Loucy (cell line): ENCODE results near the gene DCAF11.

ENCODE experiments used
- H2AFZ ChIP-seq: fragments of 200-600 bp; sonication (generic); 2 replicates; pipeline ENCODE4 v1.6.0; 2016; ENCODE audit warnings: antibody characterized with exemption, mild to moderate bottlenecking, low read length, moderate library complexity
- H3F3A ChIP-seq: fragments of 200-600 bp; 2 replicates; pipeline ENCODE4 v1.6.0; 2016; ENCODE audit warnings: antibody characterized with exemption, low read depth, mild to moderate bottlenecking
- H3K27me3 ChIP-seq: fragments of 200-600 bp; sonication (generic); 2 replicates; pipeline ENCODE4 v1.6.1; 2014; ENCODE audit warnings: low read length, mild to moderate bottlenecking; ENCODE audit not compliant: insufficient read depth, poor library complexity, severe bottlenecking
- H3K36me3 ChIP-seq: fragments of 200-600 bp; sonication (generic); 2 replicates; pipeline ENCODE4 v1.6.1; 2016; ENCODE audit warnings: low read length; ENCODE audit not compliant: insufficient read depth
- H3K4me1 ChIP-seq: fragments of 200-600 bp; sonication (generic); 2 replicates; pipeline ENCODE4 v1.5.1; 2014; ENCODE audit warnings: low read length, mild to moderate bottlenecking; ENCODE audit not compliant: insufficient read depth, poor library complexity, severe bottlenecking
- H3K4me2 ChIP-seq: fragments of 200-600 bp; sonication (generic); 2 replicates; pipeline ENCODE4 v1.6.0; 2014; ENCODE audit warnings: antibody characterized with exemption, low read length, low read depth, mild to moderate bottlenecking; ENCODE audit not compliant: poor library complexity, severe bottlenecking
- H3K4me3 ChIP-seq: fragments of 200-600 bp; sonication (generic); 2 replicates; pipeline ENCODE4 v1.5.1; 2014; ENCODE audit warnings: low read length, mild to moderate bottlenecking, mixed read lengths; ENCODE audit not compliant: poor library complexity, severe bottlenecking
- H3K79me2 ChIP-seq: fragments of 200-600 bp; sonication (generic); 2 replicates; pipeline ENCODE4 v1.6.1; 2014; ENCODE audit warnings: low read length; ENCODE audit not compliant: insufficient read depth
- H3K9ac ChIP-seq: fragments of 200-600 bp; sonication (generic); 2 replicates; pipeline ENCODE4 v1.6.0; 2014; ENCODE audit warnings: mild to moderate bottlenecking, low read depth, low read length, moderate library complexity; ENCODE audit not compliant: poor library complexity, severe bottlenecking
- H3K9me2 ChIP-seq: fragments of 200-600 bp; sonication (generic); replicated peaks from 2 replicates; pipeline ENCODE4 v1.6.1; 2016; ENCODE audit warnings: low read depth, low read length, mixed read lengths
- H3K9me3 ChIP-seq: fragments of 200-600 bp; sonication (generic); 2 replicates; pipeline ENCODE4 v1.6.1; 2014; ENCODE audit warnings: mild to moderate bottlenecking, antibody characterized with exemption, low read length, low read depth; ENCODE audit not compliant: insufficient read depth
- H4K20me1 ChIP-seq: fragments of 200-600 bp; sonication (generic); 2 replicates; pipeline ENCODE4 v1.6.0; 2014; ENCODE audit warnings: antibody characterized with exemption, low read length, mild to moderate bottlenecking; ENCODE audit not compliant: insufficient read depth, poor library complexity, severe bottlenecking
- CTCF ChIP-seq: fragments of 200-600 bp; sonication (generic); conservative IDR thresholded peaks from 2 replicates; pipeline ENCODE4 v1.5.1; 2014; ENCODE audit warnings: mild to moderate bottlenecking, antibody characterized with exemption, low read length
- EZH2phosphoT487 ChIP-seq: fragments of 200-600 bp; IDR thresholded peaks from 2 replicates; pipeline ENCODE4 v1.6.1; 2018; ENCODE audit warnings: antibody characterized with exemption, mild to moderate bottlenecking, moderate library complexity, borderline replicate concordance

Gene DCAF11

GRCh38 chr14:24127673-24128072 lies 13.1 kb downstream of the DCAF11 start:
- Histone ChIP-seq H3K9me2 (no peaks in the 10 kb centered on the region), H3F3A (no peaks in the 10 kb centered on the region), H3K9ac (no peak overlapping the region), H3K9me3 (no peaks in the 10 kb centered on the region), H2AFZ (no peak overlapping the region), H3K79me2 (no peaks in the 10 kb centered on the region), H3K4me1 (peaks cover 14% of the 10 kb centered on the region), H3K4me3 (no peak overlapping the region), H3K27me3 (no peaks in the 10 kb centered on the region), H3K36me3 (peaks cover 4% of the 10 kb centered on the region; the same call in 1 of the 2 replicates), H3K4me2 (no peak overlapping the region), H4K20me1 (no peaks in the 10 kb centered on the region)
- no peak for TF ChIP-seq EZH2phosphoT487
- no peak for TF ChIP-seq CTCF

GRCh38 chr14:24129410-24129998 lies 14.9 kb downstream of the DCAF11 start:
- Histone ChIP-seq H3K79me2 (no peaks in the 10 kb centered on the region), H3K4me2 (no peak overlapping the region), H3K9me2 (no peaks in the 10 kb centered on the region), H3K4me3 (no peak overlapping the region), H3K4me1 (peaks cover 15% of the 10 kb centered on the region), H3K9ac (no peak overlapping the region), H3K36me3 (no peaks in the 10 kb centered on the region), H3K27me3 (no peaks in the 10 kb centered on the region), H2AFZ (no peak overlapping the region), H4K20me1 (no peaks in the 10 kb centered on the region), H3K9me3 (no peaks in the 10 kb centered on the region), H3F3A (no peaks in the 10 kb centered on the region)
- TF ChIP-seq CTCF (no peak), EZH2phosphoT487 (no peak)

- Histone ChIP-seq H3K27me3 (no peaks in the 10 kb centered on the region), H3K4me3 (no peak within 1 kb of the TSS), H3K9me2 (no peaks in the 10 kb centered on the region), H3K9ac (peak within 1 kb of the TSS; percentile 17), H3F3A (no peaks in the 10 kb centered on the region), H3K36me3 (no peaks in the 10 kb centered on the region), H3K4me1 (peaks cover 19% of the 10 kb centered on the region), H3K9me3 (no peaks in the 10 kb centered on the region), H3K79me2 (no peaks in the 10 kb centered on the region), H4K20me1 (no peaks in the 10 kb centered on the region), H3K4me2 (peak within 1 kb of the TSS; percentile 12), H2AFZ (no peak within 1 kb of the TSS)
- TF ChIP-seq EZH2phosphoT487 (no peak), CTCF (no peak)
Measured at GRCh38 chr14:24130380-24130716, 15.8 kb downstream of the DCAF11 start, which contains the start of gene FITM1. Gene FITM1, plus strand, starts transcription at chr14:24130659. Its CDS starts 905 bp downstream, at chr14:24131564.
